Measurements from ENCODE around the gene ARHGAP8.

- TF ChIP-seq CTCF (conservative IDR thresholded peaks at IDR 0.05 in 1 of 2, IDR thresholded peaks at IDR 0.05 in 1 of 2; ENCODE audit: low read depth in 1 of 2, low read length in 2 of 2), result no peak
- no peak for TF ChIP-seq EZH2 (IDR thresholded peaks at IDR 0.05; ENCODE audit: low read length, missing control alignments)
Measured at GRCh38 chr22:44840611-44841322, 88.4 kb downstream of the ARHGAP8 start.
